ENCODE measurements around the gene RDH5.
A peak's percentile ranks its signal among the peaks of the same experiment; 100 is the strongest.

The RDH5 gene

DNA sequence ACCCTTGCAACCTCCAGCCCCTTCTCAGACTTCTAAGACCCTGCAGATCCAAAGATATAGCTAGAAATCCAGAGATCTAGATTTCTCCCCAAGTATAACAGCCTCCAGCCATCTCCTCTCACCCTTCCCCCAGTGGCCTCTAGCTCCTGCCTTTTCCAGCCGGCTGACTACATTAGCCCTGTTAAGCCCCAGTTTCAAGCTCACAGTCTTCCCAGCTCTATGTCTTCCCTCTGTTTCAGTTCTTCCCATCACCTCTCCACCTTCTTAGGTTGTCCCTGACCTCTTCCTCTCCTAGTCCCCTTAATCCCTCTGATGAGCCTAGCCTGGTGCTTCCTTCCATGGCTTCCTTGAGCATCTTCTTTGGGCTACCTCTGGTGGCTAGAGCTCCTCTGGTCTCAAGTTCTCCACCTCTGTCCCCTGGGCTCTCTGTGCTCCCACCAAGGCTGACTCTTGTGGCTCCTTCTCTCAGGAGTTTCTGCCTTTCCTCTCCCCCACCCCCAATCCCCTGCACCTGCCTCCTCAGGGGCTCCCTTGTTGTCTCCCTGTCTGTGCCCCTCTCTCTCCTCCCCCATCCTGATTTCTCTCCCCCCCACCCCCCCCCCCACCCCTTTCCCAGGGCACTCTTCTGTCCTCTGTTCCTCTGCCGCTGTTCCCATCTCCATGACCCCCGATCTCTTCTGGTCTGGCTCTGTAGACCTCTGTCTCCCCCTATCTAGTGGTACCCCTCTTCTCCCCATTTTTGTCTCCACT lies 21.9 kb downstream of the RDH5 start:
- Histone ChIP-seq H3K9ac (ENCODE audit: low read length) (peak overlapping the region; percentile 47; the same call in 1 of the 2 replicates), H3K27me3 (ENCODE audit: low read length) (no peaks in the 10 kb centered on the region), H4K20me1 (ENCODE audit: low read depth, low read length) (no peaks in the 10 kb centered on the region), H3K36me3 (ENCODE audit: low read length) (no peaks in the 10 kb centered on the region), H3K4me3 (ENCODE audit: insufficient read depth, low read length, poor library complexity, severe bottlenecking) (no peak overlapping the region), H3K9me3 (ENCODE audit: insufficient read depth, low read length) (no peaks in the 10 kb centered on the region), H3K27ac (ENCODE audit: low read depth, low read length) (no peak overlapping the region), H3K4me2 (ENCODE audit: low read depth, low read length, poor library complexity, severe bottlenecking) (peak overlapping the region; percentile 70), H3F3A (ENCODE audit: insufficient read depth) (peaks cover 13% of the 10 kb centered on the region), H3K9me2 (replicated peaks; ENCODE audit: insufficient read depth, low read length) (no peaks in the 10 kb centered on the region), H3K79me2 (ENCODE audit: insufficient read depth, low read length) (no peaks in the 10 kb centered on the region), H2AFZ (ENCODE audit: low read depth, low read length, severe bottlenecking) (peak overlapping the region; percentile 95)
- TF ChIP-seq, protein P1, sequence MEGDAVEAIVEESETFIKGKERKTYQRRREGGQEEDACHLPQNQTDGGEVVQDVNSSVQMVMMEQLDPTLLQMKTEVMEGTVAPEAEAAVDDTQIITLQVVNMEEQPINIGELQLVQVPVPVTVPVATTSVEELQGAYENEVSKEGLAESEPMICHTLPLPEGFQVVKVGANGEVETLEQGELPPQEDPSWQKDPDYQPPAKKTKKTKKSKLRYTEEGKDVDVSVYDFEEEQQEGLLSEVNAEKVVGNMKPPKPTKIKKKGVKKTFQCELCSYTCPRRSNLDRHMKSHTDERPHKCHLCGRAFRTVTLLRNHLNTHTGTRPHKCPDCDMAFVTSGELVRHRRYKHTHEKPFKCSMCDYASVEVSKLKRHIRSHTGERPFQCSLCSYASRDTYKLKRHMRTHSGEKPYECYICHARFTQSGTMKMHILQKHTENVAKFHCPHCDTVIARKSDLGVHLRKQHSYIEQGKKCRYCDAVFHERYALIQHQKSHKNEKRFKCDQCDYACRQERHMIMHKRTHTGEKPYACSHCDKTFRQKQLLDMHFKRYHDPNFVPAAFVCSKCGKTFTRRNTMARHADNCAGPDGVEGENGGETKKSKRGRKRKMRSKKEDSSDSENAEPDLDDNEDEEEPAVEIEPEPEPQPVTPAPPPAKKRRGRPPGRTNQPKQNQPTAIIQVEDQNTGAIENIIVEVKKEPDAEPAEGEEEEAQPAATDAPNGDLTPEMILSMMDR (IDR thresholded peaks at IDR 0.05; ENCODE audit: insufficient read depth, low read length, poor library complexity, severe bottlenecking): no peak
- no peak for TF ChIP-seq EZH2phosphoT487 (conservative IDR thresholded peaks at IDR 0.05; ENCODE audit: low read length)

DNA sequence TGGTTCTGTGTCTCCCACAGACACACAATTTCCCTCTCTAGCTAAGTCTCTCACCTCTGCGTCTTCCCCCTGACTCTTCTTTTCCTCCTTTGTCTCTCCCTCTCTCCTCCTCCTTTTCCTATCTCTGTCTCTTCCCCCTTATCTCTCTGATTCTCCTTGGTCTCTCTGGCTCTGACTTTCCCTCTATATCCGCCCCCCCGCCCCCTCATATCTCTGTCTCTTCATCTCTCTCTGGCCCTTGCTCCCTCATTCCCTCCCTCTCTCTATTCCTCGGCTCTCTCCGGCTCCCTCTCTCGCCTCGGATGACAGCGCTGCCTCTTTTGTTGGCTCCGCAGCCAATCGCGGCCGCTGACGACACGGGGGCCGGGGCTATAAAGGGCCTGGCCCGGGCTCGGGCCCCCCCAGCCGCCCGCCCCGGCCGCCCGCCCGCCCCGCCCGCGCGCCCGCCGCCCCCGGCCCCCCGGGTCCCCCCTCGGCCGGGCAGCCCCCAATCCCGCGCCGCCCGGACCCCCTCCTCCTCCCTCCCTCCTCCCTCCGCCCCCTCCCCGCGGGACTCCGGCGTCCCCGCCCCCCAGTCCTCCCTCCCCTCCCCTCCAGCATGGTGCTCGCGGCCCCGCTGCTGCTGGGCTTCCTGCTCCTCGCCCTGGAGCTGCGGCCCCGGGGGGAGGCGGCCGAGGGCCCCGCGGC lies 22.7 kb downstream of the RDH5 start, which contains the start of gene GDF11:
TSS of gene GDF11 (plus strand) at position 404 of the 687 bp plus-strand sequence. CDS start at position 599, 195 bp downstream.
- Histone ChIP-seq H3K36me3 (ENCODE audit: low read length) (no peaks in the 10 kb centered on the region), H3K27ac (ENCODE audit: low read depth, low read length) (no peak within 1 kb of the TSS), H2AFZ (ENCODE audit: low read depth, low read length, severe bottlenecking) (peak within 1 kb of the TSS; percentile 95)

DNA sequence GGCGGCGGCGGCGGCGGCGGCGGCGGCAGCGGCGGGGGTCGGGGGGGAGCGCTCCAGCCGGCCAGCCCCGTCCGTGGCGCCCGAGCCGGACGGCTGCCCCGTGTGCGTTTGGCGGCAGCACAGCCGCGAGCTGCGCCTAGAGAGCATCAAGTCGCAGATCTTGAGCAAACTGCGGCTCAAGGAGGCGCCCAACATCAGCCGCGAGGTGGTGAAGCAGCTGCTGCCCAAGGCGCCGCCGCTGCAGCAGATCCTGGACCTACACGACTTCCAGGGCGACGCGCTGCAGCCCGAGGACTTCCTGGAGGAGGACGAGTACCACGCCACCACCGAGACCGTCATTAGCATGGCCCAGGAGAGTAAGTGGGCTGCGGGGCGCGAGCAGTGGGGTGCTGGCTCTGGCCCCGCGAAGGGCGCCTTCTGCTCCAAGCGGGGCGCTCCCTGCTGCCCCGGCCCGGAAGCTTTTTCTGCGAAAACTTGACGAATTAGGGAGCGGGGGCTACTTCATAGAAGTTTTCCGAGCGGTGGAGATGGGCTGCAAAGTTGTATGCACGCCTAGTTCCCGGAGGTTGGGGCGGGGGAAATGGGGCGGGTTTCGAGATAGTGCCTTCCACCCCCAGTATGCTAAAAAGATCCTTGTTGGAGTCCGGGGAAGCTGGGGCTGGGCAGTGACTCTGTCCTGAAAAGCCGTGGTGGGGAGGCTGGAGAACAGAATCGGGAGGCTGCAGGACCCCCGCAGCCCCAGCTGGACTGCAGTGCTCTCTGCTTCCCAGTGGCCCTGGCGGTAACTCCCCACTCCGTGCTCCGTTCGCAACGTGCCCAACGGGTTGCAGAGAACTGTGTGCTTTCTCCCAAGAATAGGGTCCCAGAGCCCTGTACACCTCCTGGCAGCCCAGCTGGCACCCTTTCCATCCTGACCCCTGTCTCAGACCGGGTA lies 23.5 kb downstream of the RDH5 start:
- Histone ChIP-seq H2AFZ (ENCODE audit: low read depth, low read length, severe bottlenecking) (peak overlapping the region; percentile 78), H3K79me2 (ENCODE audit: insufficient read depth, low read length) (no peaks in the 10 kb centered on the region), H3K9me2 (replicated peaks; ENCODE audit: insufficient read depth, low read length) (no peaks in the 10 kb centered on the region), H3K4me3 (ENCODE audit: insufficient read depth, low read length, poor library complexity, severe bottlenecking) (peak overlapping the region; percentile 72), H3F3A (ENCODE audit: insufficient read depth) (peaks cover 13% of the 10 kb centered on the region), H3K9me3 (ENCODE audit: insufficient read depth, low read length) (no peaks in the 10 kb centered on the region), H3K27me3 (ENCODE audit: low read length) (no peaks in the 10 kb centered on the region), H4K20me1 (ENCODE audit: low read depth, low read length) (no peaks in the 10 kb centered on the region), H3K36me3 (ENCODE audit: low read length) (no peaks in the 10 kb centered on the region), H3K9ac (ENCODE audit: low read length) (peak overlapping the region; percentile 65), H3K27ac (ENCODE audit: low read depth, low read length) (no peak overlapping the region), H3K4me2 (ENCODE audit: low read depth, low read length, poor library complexity, severe bottlenecking) (peak overlapping the region; percentile 57)
- TF ChIP-seq EZH2phosphoT487 (conservative IDR thresholded peaks at IDR 0.05; ENCODE audit: low read length): no peak
- TF ChIP-seq, protein P1 (IDR thresholded peaks at IDR 0.05; ENCODE audit: insufficient read depth, low read length, poor library complexity, severe bottlenecking): no peak

More for the DNA sequence above, 22.7 kb downstream of the RDH5 start, which contains the start of gene GDF11:
- no peaks in the 10 kb centered on the region for H3K9me3 ChIP-seq (ENCODE audit: insufficient read depth, low read length)
- H3F3A ChIP-seq (ENCODE audit: insufficient read depth): peaks cover 13% of the 10 kb centered on the region
- no peaks in the 10 kb centered on the region for H4K20me1 ChIP-seq (ENCODE audit: low read depth, low read length)
- H3K79me2 ChIP-seq (ENCODE audit: insufficient read depth, low read length): no peaks in the 10 kb centered on the region
- H3K9me2 ChIP-seq (replicated peaks; ENCODE audit: insufficient read depth, low read length): no peaks in the 10 kb centered on the region
- peak within 1 kb of the TSS; percentile 65 for H3K9ac ChIP-seq (ENCODE audit: low read length)
- TF ChIP-seq, protein P1 (IDR thresholded peaks at IDR 0.05; ENCODE audit: insufficient read depth, low read length, poor library complexity, severe bottlenecking): no peak
- no peak for TF ChIP-seq EZH2phosphoT487 (conservative IDR thresholded peaks at IDR 0.05; ENCODE audit: low read length)
- peak within 1 kb of the TSS; percentile 72 for H3K4me3 ChIP-seq (ENCODE audit: insufficient read depth, low read length, poor library complexity, severe bottlenecking)
- H3K27me3 ChIP-seq (ENCODE audit: low read length): no peaks in the 10 kb centered on the region
- H3K4me2 ChIP-seq (ENCODE audit: low read depth, low read length, poor library complexity, severe bottlenecking): peak within 1 kb of the TSS; percentile 70

All from SU-DHL-6 (cell line).